GM12878 (cell line): Measurements from ENCODE around the gene ERVW-1. TPM values are rescaled to one million over a fixed set of nuclear protein-coding genes. Genes with fewer than 3 reads are reported as not detected.
"Not testable (repeated sequence)": the region's sequence is repeated elsewhere in the genome, so short reads cannot be mapped to it uniquely, and the experiment has no call there.

Experiments used
- ATAC-seq: fragments of 200-7000 bp; cut with Tn5 transposase; 3 replicates; pipeline ENCODE4 v1.9.1; 2020; ENCODE audit warnings: mild to moderate bottlenecking, moderate library complexity
- BruUV-seq: library from RNA; stranded (reverse); fragments of 400-500 nt; replicated peaks from 2 replicates; lab custom pipeline; 2021; lab: Mats Ljungman, UMichigan
- CTCF ChIA-PET: fragments of 300-600 bp; sonication (Branson Sonifier 250); formaldehyde crosslinking; extraction: SDS; loops from one replicate; lab custom pipeline; 2021; ENCODE audit warnings: inconsistent platforms; lab: Yijun Ruan, JAX
- POLR2A ChIA-PET: fragments of 350-600 bp; formaldehyde crosslinking; extraction: SDS; loops from one replicate; lab custom pipeline; 2021; ENCODE audit warnings: inconsistent platforms; lab: Charles Lee
- RAD21 ChIA-PET: fragments of 300-600 bp; sonication (Branson Sonifier 250); formaldehyde crosslinking; loops from one replicate; lab custom pipeline; 2023; ENCODE audit warnings: antibody characterized with exemption; ENCODE audit not compliant: unreplicated experiment; lab: Charles Lee
- SMC1A ChIA-PET: fragments of 300-600 bp; sonication (Branson Sonifier 250); formaldehyde crosslinking; loops from one replicate; lab custom pipeline; 2023; ENCODE audit not compliant: unreplicated experiment, uncharacterized antibody; lab: Charles Lee
- DNase-seq: peaks from one replicate; pipeline ENCODE4 v3.0.0-alpha.2; 2011; ENCODE audit warnings: low read depth, low spot score
- FAIRE-seq: peaks from 3 replicates; lab custom pipeline; 2011; peaks lifted over from hg19 to GRCh38; lab: Jason Lieb, UNC
- H2AFZ ChIP-seq: 2 replicates; pipeline ENCODE4 v1.6.0; 2011; ENCODE audit warnings: low read depth, low read length, control low read depth; ENCODE audit not compliant: control insufficient read depth
- H3K27ac ChIP-seq: 2 replicates; pipeline ENCODE4 v1.5.1; 2011; ENCODE audit warnings: control low read depth; ENCODE audit not compliant: control insufficient read depth, insufficient read depth
- H3K27me3 ChIP-seq, 2 experiments: replicated peaks in 1 of 2; 2 replicates each; pipeline versions ENCODE4 v1.6.0 to v1.6.1; 2011; ENCODE audit warnings: low read length in 1 of 2; ENCODE audit not compliant: control insufficient read depth in 2 of 2, insufficient read depth in 2 of 2
- H3K36me3 ChIP-seq, 2 experiments: 2 replicates each; pipeline ENCODE4 v1.5.1; 2011; ENCODE audit warnings: low read length in 1 of 2; ENCODE audit not compliant: control insufficient read depth in 2 of 2, insufficient read depth in 2 of 2
- H3K4me1 ChIP-seq: 2 replicates; pipeline ENCODE4 v1.6.1; 2011; ENCODE audit warnings: mild to moderate bottlenecking, low read length, moderate library complexity, mixed read lengths; ENCODE audit not compliant: control insufficient read depth, insufficient read depth
- H3K4me2 ChIP-seq: 2 replicates; pipeline ENCODE4 v1.6.0; 2011; ENCODE audit warnings: control low read depth; ENCODE audit not compliant: control insufficient read depth, insufficient read depth
- H3K4me3 ChIP-seq: fragments of 200-600 bp; sonication (generic); 2 replicates; pipeline ENCODE4 v1.5.1; 2016
- H3K79me2 ChIP-seq: 2 replicates; pipeline ENCODE4 v1.6.0; 2011; ENCODE audit warnings: low read length; ENCODE audit not compliant: control insufficient read depth, insufficient read depth
- H3K9ac ChIP-seq: 2 replicates; pipeline ENCODE4 v1.8.0; 2011; ENCODE audit warnings: low read length, control low read depth, mixed read lengths; ENCODE audit not compliant: control insufficient read depth, insufficient read depth
- H3K9me3 ChIP-seq: replicated peaks from 3 replicates; pipeline ENCODE4 v1.5.1; 2011; ENCODE audit warnings: mild to moderate bottlenecking, low read length; ENCODE audit not compliant: control insufficient read depth, insufficient read depth
- H4K20me1 ChIP-seq: 2 replicates; pipeline ENCODE4 v1.6.0; 2011; ENCODE audit not compliant: control insufficient read depth, insufficient read depth
- WGBS: methylation state at CpG from one replicate; pipeline ENCODE4 v1.1.6; 2016; ENCODE audit warnings: low lambda C conversion rate; ENCODE audit not compliant: insufficient replicate concordance, insufficient coverage; ENCODE audit errors: missing lambda C conversion rate; 5-methylcytosine and 5-hydroxymethylcytosine counted together
- in situ Hi-C: fragments of 300-500 bp; cut with MboI; formaldehyde crosslinking; loops from 9 replicates; pipeline ENCODE4 v1.14.3; 2018; ENCODE audit warnings: mixed read lengths
- intact Hi-C: fragments of 100-400 bp; cut with micrococcal nuclease; formaldehyde crosslinking; loops from one replicate; pipeline ENCODE4 v1.14.2; 2022; ENCODE audit not compliant: unreplicated experiment
- polyA plus RNA-seq, 11 experiments: library from polyadenylated mRNA; depleted of rRNA in 4 of 11; unstranded in 6 of 11; stranded (reverse) in 5 of 11; fragments of >200 nt; fragmentation: Nextera tagmentation in 4 of 11; fragmentation: Illumina TruSeq in 1 of 11; extraction: Ambion mirVana in 4 of 11; extraction: Trizol in 1 of 11; gene quantifications; 1 replicate in 1 of 11; 2 replicates in 10 of 11; pipeline versions ENCODE4 v1.2.1 to v1.2.3, GENCODE V29; 2011 to 2016; ENCODE audit warnings: inconsistent platforms in 2 of 11, missing spikeins in 2 of 11, low read depth in 1 of 11
- total RNA-seq, 4 experiments: library from RNA; depleted of rRNA in 3 of 4; stranded (reverse); fragments of >200 nt in 3 of 4; fragmentation: Illumina TruSeq in 1 of 4; extraction: Trizol in 1 of 4; gene quantifications; 2 replicates each; pipeline versions ENCODE4 v1.2.1 to v1.2.3, GENCODE V29; 2013 to 2021

Gene ERVW-1
- total and polyA plus RNA-seq, 10 of the 15 experiments (the other 5 are each of a cell fraction or from before 2014, with no cell fraction given) = 0.05 TPM; not detected in 9

DNA sequence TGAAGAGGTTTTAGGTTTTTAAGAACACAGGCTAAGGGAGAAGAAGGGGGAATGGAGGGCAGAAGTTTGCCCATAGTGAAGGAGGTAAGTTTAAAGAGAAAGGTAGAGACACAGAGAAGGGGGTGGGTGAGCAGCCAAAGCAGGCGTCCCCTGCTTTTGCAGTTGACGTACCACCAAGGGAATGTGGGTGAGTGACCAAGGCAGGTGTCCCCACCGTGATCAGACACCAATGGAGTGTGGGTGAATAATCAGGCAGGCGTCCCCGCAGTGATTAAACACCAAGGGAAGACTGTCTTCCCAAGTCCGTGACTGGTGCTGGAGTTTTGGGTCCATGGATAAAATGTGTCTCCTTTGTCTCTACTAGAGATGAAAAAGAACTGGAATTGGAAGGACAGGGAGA is 6.5 kb upstream of the ERVW-1 start:
- intact Hi-C loops, H3K79me2 ChIP-seq, BruUV-seq, POLR2A ChIA-PET, FAIRE-seq, CTCF ChIA-PET, H3K4me1 ChIP-seq, H2AFZ ChIP-seq, H3K9ac ChIP-seq, H3K4me2 ChIP-seq, DNase-seq, H4K20me1 ChIP-seq, H3K4me3 ChIP-seq, RAD21 ChIA-PET, H3K27me3 ChIP-seq, H3K27ac ChIP-seq, SMC1A ChIA-PET, H3K36me3 ChIP-seq, in situ Hi-C loops, H3K9me3 ChIP-seq, ATAC-seq: not testable (repeated sequence)
- WGBS = 88% methylated on average over 6 of the region's 6 CpGs

DNA sequence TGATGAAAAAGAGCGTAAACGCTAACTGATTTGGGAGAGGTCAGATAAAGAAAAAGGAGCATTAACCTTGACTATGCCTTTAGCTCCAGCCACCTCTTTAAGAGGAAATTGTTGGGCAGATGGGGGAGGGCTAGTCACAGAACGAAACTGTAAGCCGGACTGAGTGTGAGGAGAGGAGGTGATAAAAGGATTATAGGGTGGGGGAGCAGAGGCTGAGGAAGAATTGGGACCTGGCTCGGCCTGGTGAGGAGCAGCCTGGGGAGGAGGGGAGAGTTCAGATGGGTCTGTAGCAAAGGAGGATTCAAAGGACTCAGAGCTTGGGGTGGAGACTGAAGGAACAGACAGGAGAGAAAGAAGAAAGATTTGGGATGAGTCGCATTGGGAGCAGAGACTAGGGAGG is 5.9 kb upstream of the ERVW-1 start:
- H3K36me3 ChIP-seq, FAIRE-seq, H2AFZ ChIP-seq, H3K27ac ChIP-seq, intact Hi-C loops, DNase-seq, H4K20me1 ChIP-seq, H3K4me3 ChIP-seq, ATAC-seq, BruUV-seq, H3K27me3 ChIP-seq, RAD21 ChIA-PET, H3K79me2 ChIP-seq, H3K4me1 ChIP-seq, POLR2A ChIA-PET, H3K9me3 ChIP-seq, CTCF ChIA-PET, H3K9ac ChIP-seq, H3K4me2 ChIP-seq, in situ Hi-C loops, SMC1A ChIA-PET: not testable (repeated sequence)
- WGBS = 93% methylated on average over 5 of the region's 6 CpGs

DNA sequence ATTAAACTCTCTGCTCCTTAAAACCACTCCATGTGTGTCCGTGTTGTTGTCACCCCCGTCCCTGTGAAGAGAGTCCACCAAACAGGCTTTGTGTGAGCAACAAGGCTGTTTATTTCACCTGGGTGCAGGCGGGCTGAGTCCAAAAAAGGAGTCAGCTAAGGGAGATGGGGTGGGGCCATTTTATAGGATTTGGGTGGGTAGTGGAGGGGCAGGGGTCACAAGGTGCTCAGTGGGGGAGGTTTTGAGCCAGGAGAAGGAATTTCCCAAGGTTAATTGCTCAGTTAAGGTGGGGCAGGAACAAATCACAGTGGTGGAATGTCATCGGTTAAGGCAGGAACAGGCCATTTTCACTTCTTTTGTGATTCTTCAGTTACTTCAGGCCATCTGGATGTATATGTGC is 1.4 kb upstream of the ERVW-1 start:
- H2AFZ ChIP-seq, H4K20me1 ChIP-seq, H3K36me3 ChIP-seq, FAIRE-seq, BruUV-seq, H3K79me2 ChIP-seq, H3K9ac ChIP-seq, H3K27ac ChIP-seq, ATAC-seq, H3K4me3 ChIP-seq, POLR2A ChIA-PET, H3K4me2 ChIP-seq, SMC1A ChIA-PET, H3K27me3 ChIP-seq, H3K9me3 ChIP-seq, DNase-seq, intact Hi-C loops, RAD21 ChIA-PET, in situ Hi-C loops, H3K4me1 ChIP-seq: not testable (repeated sequence)
- 94% methylated on average over 4 of the region's 4 CpGs for WGBS
- CTCF ChIA-PET = interaction anchor here (3.6 kb wide), 1 partner anchor 18 kb away, joined by 11 read pairs; no protein-coding TSS in a partner anchor
